SKM-1 treated with dmso at 0.1 percent for 144 hours (cell line): Measurements from ENCODE around the gene PDP2.

ENCODE experiments used
- DNase-seq: peaks from one replicate; lab custom pipeline; 2025; ENCODE audit not compliant: unreplicated experiment; lab: John Stamatoyannopoulos, UW

Gene PDP2

DNA sequence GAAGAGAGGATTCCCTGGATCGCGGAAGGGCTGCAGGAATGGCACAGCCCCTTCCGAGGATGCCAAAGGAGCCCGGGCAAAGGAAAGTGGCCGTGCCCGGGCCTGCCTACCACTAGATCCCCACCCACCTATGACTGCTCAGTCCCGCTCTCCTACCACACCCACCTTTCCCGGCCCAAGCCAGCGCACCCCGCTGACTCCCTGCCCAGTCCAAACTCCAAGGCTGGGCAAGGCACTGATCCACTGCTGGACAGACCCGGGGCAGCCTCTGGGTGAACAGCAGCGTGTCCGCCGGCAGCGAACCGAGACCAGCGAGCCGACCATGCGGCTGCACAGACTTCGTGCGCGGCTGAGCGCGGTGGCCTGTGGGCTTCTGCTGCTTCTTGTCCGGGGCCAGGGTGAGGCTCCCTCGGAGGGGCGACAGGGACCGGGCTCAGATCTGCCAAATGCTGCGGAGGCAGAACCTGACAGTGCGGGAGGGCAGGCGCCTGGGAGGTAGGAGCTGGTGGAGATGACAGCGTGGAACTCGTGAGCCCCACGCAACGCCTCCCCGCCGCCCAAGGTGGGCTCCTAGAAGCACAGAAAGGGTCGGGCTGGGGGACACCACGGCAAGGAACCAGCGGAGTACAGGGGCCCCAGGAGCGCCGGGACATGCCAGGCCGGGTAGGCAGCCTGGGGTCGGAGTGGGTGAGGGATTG, 55.1 kb downstream of the PDP2 start, which contains the start of gene CES2:
Gene CES2 (plus strand): TSS at position 203 of the 698 bp plus-strand sequence. CDS start 120 bp downstream, at position 323.
- no peak for DNase-seq

DNA sequence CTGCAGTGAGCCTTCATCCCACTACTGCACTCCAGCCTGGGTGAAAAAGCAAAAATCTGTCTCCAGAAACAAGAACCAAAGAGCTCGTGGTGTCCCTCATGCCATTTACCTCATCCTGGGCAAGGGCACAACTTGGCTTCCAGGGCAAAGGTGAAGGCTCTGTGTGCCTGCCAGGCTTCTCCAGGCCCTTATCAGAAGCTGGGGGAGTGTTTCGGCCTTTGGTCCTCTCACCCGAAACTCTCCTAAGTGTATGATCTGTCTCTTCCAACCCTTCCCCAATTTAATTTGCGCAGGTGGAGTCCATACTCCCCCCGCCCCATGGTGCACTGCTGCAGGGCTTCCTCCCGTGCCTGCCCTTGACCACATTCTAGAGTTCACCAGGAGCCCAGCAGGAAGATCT, 56.1 kb downstream of the PDP2 start:
- DNase-seq: no peak

DNA sequence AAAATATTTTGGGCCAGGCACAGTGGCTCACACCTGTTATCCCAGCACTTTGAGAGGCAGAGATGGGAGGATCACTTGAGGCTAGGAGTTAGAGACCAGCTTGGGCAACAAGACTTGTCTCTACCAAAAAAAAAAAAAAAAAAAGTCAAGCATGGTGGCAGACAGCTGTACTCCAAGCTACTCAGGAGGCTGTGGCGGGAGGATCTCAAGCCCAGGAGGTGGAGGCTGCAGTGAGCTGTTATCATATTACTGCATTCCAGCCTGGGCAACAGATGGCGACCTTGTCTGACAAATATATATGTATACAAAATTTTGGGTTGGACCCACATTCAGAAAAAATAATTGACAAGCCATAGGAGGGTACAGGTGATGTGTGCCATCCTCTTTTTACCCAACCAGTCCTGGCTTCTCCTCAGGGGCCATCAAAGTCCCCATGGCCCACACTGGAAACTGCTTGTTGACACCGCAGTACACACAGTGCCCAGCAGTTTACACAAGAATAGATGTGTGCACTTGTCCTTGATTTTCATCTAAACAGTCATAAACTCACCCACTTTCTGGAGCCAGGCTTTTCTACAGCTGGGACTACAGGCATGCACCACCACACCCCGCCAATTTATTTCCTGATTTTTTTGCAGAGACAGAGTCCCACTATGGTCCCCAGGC, 56.7 kb downstream of the PDP2 start:
- no peak for DNase-seq

DNA sequence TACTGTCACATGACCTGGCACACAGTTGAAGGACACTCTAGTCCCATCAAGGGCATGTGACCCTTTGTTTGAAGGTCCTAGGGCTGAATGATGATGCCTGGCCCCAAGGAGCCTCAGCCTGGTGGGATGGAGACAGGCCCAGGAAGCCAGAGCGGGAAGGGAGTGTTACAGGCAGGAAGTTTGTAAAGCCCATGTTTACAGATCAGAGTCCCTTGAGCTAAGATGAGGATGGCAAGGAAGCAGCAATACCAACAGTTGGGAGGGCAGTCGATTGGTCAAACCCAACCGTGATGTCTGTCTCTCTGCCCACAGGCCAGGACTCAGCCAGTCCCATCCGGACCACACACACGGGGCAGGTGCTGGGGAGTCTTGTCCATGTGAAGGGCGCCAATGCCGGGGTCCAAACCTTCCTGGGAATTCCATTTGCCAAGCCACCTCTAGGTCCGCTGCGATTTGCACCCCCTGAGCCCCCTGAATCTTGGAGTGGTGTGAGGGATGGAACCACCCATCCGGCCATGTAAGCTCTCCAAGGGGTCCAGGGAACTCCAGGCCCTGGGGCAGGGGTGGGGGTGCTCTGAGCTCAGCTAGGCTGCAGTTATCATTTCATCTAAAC, 57.5 kb downstream of the PDP2 start:
- no peak for DNase-seq

DNA sequence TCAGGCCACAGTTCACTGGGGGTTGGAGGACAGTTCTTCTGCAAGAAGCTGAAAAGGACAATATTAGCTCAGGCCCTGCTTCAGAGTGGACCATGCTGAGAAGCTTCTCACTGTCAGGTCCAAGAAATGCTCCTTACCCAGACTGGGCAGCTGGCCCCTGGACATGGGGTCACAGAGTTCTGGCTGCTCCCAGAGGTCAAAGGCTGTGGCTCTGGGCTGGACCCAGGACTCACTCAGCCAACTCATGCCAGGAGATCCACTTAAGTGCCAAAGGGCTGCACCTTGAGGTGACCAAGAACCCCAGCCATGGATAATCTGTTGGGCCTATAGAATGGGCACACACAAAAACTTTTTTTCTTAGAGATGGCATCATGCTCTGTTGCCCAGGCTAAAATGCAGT, 59.1 kb downstream of the PDP2 start:
- DNase-seq: no peak

DNA sequence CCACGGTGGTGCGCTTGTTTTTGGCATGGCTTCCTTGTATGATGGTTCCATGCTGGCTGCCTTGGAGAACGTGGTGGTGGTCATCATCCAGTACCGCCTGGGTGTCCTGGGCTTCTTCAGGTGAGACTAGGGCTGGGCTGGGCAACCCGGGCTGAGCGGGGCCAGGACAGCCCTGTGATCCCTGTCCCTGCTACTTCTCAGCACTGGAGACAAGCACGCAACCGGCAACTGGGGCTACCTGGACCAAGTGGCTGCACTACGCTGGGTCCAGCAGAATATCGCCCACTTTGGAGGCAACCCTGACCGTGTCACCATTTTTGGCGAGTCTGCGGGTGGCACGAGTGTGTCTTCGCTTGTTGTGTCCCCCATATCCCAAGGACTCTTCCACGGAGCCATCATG, 59.9 kb downstream of the PDP2 start:
- no peak for DNase-seq
